Central memory CD4-positive, alpha-beta T cell (primary cell): ENCODE measurements around the gene VCAM1.
"Not testable (repeated sequence)": the region's sequence is repeated elsewhere in the genome, so short reads cannot be mapped to it uniquely, and the experiment has no call there.

ENCODE experiments used
- DNase-seq: peaks from one replicate; pipeline ENCODE4 v3.0.0; 2022
- total RNA-seq, 3 experiments: gene quantifications; one replicate each; lab custom pipeline; 2026; lab: John Stamatoyannopoulos, UW

Gene VCAM1, protein sequence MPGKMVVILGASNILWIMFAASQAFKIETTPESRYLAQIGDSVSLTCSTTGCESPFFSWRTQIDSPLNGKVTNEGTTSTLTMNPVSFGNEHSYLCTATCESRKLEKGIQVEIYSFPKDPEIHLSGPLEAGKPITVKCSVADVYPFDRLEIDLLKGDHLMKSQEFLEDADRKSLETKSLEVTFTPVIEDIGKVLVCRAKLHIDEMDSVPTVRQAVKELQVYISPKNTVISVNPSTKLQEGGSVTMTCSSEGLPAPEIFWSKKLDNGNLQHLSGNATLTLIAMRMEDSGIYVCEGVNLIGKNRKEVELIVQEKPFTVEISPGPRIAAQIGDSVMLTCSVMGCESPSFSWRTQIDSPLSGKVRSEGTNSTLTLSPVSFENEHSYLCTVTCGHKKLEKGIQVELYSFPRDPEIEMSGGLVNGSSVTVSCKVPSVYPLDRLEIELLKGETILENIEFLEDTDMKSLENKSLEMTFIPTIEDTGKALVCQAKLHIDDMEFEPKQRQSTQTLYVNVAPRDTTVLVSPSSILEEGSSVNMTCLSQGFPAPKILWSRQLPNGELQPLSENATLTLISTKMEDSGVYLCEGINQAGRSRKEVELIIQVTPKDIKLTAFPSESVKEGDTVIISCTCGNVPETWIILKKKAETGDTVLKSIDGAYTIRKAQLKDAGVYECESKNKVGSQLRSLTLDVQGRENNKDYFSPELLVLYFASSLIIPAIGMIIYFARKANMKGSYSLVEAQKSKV
- total RNA-seq: 0 reads per million in 3 experiments

DNA sequence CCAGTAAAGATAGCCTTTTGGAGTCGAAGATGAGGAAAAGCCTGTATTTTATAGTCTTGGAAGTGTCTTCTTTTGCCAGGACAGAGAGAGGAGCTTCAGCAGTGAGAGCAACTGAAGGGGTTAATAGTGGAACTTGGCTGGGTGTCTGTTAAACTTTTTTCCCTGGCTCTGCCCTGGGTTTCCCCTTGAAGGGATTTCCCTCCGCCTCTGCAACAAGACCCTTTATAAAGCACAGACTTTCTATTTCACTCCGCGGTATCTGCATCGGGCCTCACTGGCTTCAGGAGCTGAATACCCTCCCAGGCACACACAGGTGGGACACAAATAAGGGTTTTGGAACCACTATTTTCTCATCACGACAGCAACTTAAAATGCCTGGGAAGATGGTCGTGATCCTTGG lies at the start of gene VCAM1:
TSS of gene VCAM1 (plus strand) at position 253 of the 400 bp plus-strand sequence. CDS start at position 372, 119 bp downstream.
- DNase-seq: no peak

DNA sequence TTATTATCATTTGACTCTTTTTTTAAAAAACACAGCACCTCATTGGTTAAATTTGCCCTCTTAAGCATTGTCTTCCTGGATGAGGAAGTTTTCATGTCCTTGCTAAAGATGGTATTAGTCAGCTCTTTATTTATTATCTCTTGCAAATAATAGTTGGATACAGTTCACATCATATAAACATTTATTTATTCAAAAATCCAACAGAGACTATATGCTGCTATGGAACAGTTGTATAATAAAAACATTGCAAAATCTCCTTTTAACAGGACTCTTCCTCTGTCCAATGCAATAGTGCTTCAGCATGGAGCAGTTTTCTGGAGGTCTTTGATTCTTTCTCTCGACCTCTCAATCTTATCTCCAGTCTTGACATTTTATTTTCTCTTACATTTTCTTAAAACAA lies 49.5 kb upstream of the VCAM1 start:
- no peak for DNase-seq

DNA sequence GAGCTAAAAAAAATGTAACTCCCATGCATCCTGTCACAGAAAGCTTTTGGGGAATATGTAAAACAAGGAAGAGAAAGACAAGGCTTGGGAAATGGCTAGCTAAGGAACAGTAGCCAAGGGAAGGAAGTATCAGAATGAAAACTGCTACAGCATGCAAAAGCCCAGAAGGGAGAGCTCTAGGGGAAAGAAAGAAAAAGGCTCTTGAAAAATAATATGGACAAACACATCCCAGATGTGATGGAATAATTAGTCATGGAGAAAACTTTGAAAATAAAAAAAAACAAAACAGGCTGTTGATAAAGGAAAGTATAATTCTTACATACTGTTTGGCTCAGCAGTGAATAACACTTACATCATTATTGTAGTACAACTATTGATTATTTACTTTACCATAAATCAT lies 47.9 kb upstream of the VCAM1 start:
- no peak for DNase-seq

DNA sequence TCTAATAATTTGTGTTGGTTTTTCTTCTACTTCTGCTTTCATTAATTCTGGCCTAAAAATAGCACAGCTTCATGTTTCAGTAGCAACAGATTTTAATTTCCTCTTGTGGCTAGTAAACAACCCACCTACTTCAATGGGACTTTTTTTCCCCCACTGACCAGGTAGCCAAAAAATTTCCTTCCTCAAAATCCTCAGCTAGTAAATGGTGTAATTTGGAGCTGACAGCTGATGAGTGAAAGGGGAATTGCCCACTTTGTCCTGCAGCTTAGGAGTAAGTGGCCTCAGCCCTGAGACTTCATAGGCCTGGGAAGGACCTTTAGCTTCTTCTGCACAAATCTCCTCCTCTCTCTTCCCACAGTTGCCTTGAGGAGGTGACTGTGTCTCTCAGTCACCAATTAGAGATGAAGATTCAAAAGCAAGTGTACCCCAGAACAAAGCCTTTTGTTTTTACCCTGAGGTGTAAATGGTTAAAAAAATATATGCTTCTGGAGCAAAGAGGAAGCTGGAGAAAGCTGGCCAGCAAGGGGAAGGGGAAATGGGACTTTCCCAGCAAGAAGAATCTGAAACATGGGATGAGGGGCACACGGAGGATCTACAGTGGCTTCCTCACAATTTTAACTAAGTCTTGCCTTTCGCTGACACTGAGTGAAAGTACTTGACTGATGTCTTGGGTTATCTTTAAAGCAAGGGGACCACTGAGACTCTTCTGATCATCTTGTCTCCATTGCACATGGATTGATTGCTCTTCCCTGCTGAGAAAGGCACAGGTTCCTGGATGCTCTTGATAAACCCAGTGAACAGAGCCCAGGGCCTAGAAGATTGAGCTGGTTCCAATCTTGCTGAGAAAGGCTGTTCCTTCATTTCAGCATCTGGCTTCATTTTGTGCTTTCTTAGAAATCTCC lies 35.8 kb upstream of the VCAM1 start:
- no peak for DNase-seq

DNA sequence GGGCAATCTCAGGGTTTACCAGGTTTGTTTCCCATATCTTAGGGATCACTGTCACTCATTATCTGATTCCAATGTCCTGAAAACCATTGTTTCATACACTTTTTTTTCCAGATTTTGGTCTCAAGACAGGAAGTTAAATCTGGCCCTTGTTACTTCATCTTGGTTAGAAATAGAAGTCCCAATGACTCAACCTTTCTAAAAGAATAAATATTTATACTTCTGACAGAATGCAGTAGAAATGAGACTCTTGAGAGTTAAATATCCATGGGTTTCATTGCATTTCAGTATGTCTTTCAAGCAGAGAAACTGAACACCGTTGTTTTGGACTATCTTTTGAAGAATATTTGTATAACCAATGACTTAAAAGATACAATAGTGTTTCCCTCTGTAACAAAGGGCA lies 19.8 kb upstream of the VCAM1 start:
- no peak for DNase-seq

DNA sequence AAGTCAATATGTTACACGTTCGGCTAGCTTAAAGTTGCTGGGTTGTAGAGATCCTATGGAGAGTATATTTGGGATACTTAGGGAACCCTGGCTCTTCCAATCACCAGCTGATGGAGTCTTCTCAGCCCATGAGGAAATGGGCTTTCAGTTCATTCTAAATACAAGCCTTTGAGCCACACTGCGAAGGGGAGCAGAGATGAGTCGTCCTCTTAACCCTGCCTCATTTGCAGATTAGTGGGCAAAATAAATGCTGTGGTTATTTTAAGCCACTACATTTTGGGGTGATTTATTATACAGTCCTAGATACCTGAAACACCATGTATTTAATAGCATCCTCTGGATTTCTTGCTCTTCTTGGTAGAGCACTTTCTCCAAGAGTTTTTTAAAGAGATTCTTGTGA lies 19.0 kb upstream of the VCAM1 start:
- DNase-seq: no peak

DNA sequence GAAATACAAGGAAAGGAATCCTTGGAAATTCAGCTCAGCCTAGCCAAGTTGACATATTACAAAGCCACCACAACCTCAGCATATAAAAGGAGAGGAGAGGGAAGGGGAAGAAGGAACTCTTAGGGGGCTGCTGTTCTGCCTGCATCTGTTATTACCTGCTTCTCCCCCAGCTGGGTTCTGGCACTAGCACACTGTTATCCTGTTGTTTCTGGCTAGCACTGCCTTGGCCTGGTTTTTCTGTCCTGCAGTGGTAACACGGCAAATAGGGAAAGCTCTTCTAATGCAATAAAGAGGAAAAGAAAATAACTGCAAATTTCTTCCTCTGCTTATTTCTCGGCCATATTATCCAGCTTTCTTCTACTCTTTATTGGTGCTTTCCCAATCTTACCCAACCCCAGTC lies 16.5 kb upstream of the VCAM1 start:
- DNase-seq: no peak

DNA sequence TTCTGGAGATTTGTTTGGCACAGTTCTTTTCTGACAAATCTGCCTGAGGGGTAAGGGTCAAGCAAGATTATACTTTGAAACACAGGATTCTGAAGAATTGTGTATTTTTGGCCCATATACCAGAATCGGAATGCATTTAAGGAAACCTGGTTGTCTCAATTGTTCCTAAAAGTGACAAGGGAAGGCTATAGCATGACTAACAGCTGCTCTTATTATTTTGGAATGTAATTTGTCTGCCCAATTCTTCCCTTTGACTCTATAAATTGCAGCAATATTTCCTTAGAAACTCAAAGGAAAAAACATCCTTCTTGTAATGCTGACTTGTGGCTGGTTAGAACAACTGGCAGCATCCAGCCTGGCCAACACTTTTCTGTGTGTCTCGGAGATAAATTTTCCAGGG lies 15.8 kb upstream of the VCAM1 start:
- no peak for DNase-seq

DNA sequence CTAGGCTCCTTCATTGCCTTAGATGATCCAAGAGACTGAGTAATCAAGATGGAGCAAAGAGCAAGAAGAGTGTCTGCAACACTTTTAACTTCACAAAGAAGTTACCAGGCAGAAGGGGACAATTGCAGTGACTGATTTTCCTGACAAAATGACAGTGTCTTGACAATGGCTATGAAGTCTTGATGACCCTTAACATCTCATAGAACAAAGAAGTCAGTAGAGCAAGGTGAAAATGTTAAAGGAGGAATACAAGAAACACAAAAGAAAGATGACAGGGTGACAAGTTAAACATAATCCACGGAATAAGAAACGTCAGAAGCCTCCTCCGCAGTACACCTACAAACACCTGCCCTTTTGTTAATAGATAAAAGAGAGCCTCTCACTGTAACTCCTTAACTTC lies 15.1 kb upstream of the VCAM1 start:
- no peak for DNase-seq

DNA sequence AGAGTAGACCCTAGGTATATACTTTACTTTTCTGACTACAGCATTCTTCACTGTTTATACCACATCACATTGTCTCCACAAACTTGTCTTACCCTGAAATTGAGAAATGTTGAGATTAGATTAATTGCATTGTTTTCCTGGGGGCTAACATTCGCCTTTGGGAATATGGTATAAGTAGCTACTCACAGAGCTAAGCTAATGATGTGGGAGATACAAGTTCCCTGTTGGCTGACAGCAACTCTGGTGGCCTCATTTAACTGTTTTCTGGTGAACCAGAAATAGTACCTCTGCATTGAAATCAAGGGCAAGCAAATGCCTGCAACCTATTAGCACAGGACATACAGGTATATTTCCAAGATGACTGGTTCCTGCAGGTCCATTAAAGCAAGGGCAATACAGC lies 13.2 kb upstream of the VCAM1 start:
- DNase-seq: no peak

DNA sequence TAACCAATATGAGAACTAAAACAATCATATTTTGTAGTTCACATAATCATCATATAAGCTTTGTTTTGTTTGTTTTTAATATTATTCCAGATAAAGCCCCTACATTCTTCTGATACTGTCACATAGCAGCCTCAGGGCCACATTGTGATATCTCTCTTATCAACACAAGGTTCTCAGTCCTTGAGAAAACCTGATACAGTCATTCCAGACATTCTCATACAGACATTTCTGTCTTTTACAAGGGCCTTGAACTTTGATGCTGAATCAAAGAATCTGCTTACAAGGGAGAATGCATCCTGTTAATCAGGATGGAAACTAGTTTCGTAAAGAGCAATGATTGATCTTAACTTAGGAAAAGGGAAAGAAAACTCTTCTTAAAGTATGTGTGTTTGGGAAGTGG lies 12.7 kb upstream of the VCAM1 start:
- no peak for DNase-seq

DNA sequence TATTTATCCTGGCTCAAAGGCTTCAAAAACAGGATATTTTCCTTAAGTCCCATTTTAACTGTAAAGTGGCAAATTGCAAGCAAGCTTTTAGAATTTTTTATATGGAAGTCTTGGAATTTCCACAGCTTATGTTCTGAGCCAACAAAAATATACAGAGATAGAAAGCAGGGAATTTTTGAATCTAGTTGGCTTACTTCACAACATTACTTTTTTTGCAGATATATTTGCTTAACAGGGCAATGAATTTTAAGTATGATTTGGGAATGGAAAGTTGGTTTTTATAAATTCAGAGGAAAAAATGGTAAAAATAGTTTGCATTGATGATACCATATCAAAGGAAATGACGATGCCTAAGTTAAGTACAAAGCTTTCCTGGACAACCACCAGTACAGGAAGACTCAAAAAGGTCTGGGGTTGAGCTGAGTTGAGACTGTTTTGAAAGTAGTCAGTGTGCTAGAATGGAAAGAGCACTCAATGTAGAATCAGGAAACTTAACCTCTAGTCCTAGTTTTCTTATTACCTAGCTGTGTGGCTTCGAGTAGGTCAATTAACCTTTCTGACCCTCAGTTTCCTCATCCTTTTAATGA lies 11.0 kb upstream of the VCAM1 start:
- DNase-seq: no peak

DNA sequence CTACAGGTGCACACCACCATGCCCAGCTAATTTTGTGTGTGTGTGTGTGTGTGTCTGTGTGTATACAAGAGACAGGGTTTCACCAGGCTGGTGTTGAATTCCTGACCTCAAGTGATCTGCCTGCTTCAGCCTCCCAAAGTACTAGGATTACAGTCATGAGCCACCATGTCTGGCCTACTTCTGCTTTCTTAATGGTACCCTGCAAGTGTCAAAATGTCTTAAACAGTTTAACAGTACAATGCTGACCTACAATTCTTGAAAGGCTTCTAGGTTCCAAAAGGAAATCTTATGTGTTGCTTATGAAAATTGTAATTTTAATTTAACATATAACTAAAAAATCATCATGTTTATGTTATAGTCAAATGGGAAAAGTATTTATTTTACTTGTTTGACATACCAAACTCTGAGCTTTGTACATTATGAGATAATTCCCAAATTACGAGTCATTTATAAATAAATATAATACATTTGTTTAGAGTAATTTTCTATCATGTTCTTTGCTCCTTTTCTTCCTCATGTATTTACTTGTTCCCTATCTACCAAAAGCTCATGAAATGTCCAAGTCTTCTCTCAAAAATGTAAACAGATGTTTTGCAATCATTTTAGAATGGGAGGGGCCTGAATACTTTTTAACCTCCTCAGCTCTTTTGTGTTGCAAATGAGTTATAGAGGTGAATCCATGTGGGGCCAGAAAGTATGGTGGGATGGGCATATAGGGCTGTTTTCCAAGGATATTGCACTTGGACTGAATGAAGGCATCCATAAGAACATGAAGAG lies 8.4 kb upstream of the VCAM1 start:
- DNase-seq: no peak

DNA sequence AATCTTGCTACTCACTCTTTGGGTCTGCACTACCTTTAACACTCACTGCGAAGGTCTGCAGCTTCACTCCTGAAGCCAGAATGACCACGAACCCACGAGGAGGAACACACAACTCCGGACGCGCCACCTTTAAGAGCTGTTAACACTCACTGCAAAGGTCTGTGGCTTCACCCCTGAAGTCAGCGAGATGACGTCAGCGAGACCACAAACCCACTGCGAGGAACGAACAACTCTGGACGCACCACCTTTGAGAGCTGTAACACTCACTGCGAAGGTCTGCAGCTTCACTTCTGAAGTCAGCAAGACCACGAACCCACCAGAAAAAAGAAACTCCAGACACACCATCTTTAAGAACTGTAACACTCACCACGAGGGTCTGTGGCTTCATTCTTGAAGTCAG lies 6.5 kb upstream of the VCAM1 start:
- DNase-seq: not testable (repeated sequence)

DNA sequence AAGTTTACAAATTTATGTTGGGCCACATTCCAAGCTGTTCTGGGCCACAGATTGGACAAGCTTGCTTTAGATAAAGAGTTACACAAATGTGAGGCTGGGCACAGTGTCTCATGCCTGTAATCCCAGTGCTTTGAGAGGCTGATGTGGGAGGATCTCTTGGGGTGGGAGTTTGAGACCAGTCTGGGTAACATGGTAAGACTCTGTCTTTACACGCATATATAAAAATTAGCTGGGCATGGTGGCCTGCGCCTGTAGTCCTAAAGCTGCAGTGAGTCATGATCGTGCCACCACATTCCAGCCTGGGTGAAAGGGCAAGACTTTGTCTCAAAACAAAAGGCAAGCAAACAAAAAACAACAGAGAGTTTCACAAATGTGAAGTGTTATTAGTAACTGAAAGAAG lies 5.9 kb upstream of the VCAM1 start:
- DNase-seq: no peak

DNA sequence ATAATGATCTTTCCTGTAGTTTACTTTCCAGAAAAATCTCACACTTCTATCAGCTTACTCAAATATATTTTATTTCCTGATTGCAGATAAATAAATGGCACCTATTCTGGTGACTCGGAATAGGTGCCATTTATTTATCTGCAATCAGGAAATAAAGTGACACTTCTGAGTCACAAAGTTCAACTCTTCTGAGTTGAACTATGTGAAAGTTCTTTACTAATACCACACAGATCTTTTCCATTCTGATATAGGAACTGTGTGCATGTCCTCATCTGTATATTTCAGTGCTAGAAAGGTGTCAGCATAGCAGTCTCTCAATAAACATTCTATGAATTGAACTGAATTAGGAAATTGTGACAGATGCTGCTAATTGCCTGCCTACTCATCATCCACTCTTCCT lies 4.9 kb upstream of the VCAM1 start:
- DNase-seq: no peak

DNA sequence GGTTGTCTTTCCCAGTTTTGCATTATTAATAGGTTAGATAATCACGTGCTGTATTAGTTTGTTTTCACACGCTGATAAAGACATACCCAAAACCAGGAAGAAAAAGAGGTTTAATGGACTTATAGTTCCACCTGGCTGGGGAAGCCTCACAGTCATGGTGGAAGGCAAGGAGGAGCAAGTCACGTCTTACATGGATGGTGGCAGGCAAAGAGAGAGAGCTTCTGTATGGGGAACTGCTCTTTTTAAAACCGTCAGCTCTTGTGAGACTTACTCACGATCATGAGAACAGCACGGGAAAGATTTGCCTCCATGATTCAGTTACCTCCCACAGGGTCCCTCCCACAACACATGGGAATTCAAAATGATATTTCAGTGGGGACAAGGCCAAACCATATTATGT lies 2.3 kb upstream of the VCAM1 start:
- DNase-seq: no peak

DNA sequence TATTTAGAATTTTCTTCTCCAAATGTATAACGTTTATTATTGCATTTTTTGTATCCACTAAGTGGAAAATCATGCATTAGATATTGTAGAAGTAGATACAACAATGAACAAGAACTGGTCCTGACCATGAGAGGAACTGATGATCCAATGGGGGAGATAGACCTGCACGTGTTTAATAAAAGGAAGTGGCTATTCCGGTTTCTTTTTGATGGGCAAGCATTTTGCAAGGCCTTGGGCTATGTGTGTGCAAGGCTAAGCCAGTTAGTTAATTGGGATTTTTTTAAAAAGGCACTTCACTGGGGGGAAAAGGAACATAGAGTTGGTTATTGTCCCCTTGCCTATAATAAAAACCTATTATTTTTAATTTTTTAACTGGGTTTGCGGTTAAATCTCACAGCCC lies 961 bp upstream of the VCAM1 start:
- DNase-seq: no peak

DNA sequence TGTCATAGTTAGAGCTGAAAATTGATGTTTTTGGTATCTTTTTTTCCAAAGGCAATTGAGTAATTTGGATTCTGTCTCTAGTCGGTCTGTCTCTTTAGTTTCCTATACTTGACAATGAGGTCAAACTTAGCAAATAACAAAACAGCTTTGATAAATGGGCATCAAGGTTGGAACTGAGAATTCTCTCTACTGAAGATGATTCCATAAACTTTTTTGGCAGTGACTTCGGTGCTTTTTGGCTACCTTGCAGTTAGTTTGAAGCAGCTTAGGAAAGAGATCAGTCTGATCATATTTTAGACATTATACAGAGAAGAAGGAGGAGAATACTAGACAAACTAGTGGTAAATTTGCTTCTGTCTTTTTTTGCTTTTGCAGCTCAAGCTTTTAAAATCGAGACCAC lies 559 bp downstream of the VCAM1 start:
- no peak for DNase-seq

DNA sequence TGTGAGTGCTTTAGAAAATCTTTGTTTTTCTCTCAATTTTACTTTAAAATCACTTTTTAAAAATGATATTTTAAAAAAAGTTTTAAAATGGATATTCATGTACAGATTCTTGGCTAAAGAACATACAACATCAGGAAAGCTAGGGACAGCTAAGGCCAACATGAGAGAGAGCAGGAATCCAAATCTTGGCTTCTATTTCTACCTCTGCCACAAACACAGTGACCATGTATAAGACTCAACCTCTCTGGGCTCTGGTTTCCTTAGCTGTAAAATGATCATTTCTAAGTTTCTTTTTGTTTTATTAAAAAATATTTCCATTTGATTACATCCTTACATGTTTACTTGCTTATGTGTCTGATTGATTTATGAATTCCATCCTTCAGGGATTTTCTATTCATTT lies 1.2 kb downstream of the VCAM1 start:
- no peak for DNase-seq

DNA sequence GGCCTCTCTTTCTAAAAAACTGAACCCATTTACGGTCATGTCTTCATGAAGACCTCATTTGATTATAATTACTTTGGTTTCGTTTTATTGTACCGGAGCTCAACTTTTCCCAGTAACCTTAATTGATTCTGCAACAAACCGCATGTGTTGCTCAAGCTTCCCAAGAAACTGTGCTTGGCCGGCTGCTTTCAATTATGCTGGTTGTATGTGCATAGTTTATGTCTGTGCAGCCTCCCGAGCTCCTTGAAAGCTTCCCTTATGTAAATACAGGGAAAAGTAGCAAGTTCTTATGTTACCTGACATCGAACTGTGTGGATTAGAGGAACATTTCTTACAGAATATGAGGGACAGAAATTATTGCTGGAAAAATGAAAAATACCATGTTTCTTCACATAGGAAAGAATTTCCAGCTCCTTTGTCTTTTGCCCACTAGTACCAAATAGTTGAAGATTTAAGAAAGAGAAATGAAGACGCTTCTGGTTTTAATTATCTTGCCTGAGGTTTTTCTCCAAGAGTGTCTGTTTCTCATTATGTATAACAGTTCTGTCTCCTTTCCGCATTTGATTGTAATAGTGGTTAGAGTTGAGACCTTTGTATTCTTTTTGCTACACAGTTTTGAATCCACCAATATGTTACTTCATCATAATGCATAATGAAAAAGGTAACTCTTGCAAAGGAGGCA lies 2.1 kb downstream of the VCAM1 start:
- DNase-seq: no peak

DNA sequence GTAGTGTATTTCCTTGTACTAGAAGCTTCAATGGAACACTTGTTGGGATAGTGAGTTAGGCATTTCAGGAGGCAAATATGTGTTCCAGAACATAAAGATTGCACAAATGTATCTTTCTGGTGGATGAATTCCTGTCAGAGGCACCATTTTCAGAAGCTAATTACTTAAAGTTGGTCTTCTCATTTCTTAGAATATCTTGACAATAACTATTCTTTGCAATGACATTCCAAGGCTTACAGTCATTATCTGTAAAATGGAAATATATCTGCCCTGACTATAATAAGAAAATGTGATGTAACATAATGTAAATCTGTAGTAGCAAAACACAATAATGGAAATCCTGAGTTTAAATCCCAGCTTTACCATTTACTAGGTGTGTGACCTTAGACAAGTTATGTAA lies 2.7 kb downstream of the VCAM1 start:
- DNase-seq: no peak
